Activated B cell treated with CpG ODN at 0.5 μM for 24 hours (primary cell): ENCODE data around the gene NOL4L. TPM values are rescaled to one million over a fixed set of nuclear protein-coding genes. Genes with fewer than 3 reads are reported as not detected.

ENCODE experiments used
- ATAC-seq: fragments of 200-7000 bp; cut with Tn5 transposase; one replicate; pipeline ENCODE4 v1.10.0; 2021; ENCODE audit warnings: low read depth, mild to moderate bottlenecking, moderate library complexity
- CTCF ChIA-PET: fragments of 350-600 bp; sonication (Branson Sonifier 250); formaldehyde crosslinking; loops from one replicate; lab custom pipeline; 2021; ENCODE audit warnings: antibody characterized with exemption; lab: Charles Lee
- POLR2A ChIA-PET: fragments of 350-600 bp; sonication (Branson Sonifier 250); formaldehyde crosslinking; loops from one replicate; lab custom pipeline; 2021; ENCODE audit warnings: antibody characterized with exemption; lab: Charles Lee
- DNase-seq: peaks from one replicate; pipeline ENCODE4 v3.0.0; 2022
- H3K27ac Mint-ChIP-seq: one replicate; pipeline ENCODE4 v1.8.0; 2020; ENCODE audit warnings: mixed read lengths
- H3K27me3 Mint-ChIP-seq: one replicate; pipeline ENCODE4 v1.8.0; 2021; ENCODE audit warnings: mixed read lengths
- H3K36me3 Mint-ChIP-seq: one replicate; pipeline ENCODE4 v1.8.0; 2021; ENCODE audit warnings: low read depth, mixed read lengths
- H3K4me1 Mint-ChIP-seq: one replicate; pipeline ENCODE4 v1.8.0; 2021; ENCODE audit warnings: mixed read lengths
- H3K4me3 Mint-ChIP-seq: one replicate; pipeline ENCODE4 v1.8.0; 2020; ENCODE audit warnings: mild to moderate bottlenecking, mixed read lengths
- H3K9me3 Mint-ChIP-seq: one replicate; pipeline ENCODE4 v1.8.0; 2020; ENCODE audit warnings: mixed read lengths
- intact Hi-C: fragments of 100-400 bp; cut with micrococcal nuclease; formaldehyde crosslinking; loops from one replicate; pipeline ENCODE4 v1.15.1; 2024
- total RNA-seq: library from RNA; stranded (reverse); gene quantifications from 2 replicates; pipeline ENCODE4 v1.2.3, GENCODE V29; 2022
- TF ChIP-seq, protein P1 (sequence below): fragments of 200-600 bp; IDR thresholded peaks from one replicate; pipeline ENCODE4 v1.8.0; 2022; ENCODE audit warnings: antibody characterized with exemption, mild to moderate bottlenecking

Gene NOL4L
- total RNA-seq, 1 donor from 2014 or later = 4.7 TPM

GRCh38 chr20:32476684-32477593 is 108.2 kb downstream of the NOL4L start:
- H3K27me3 Mint-ChIP-seq = no peaks in the 10 kb centered on the region
- intact Hi-C loops = no loop called here
- DNase-seq = no peak
- ChIA-PET POLR2A (no interaction called here), CTCF (no interaction called here)
- H3K4me1 Mint-ChIP-seq = peaks cover 24% of the 10 kb centered on the region
- H3K9me3 Mint-ChIP-seq = no peaks in the 10 kb centered on the region
- no peaks in the 10 kb centered on the region for H3K36me3 Mint-ChIP-seq
- no peak overlapping the region for H3K27ac Mint-ChIP-seq
- ATAC-seq = no peak
- no peak overlapping the region for H3K4me3 Mint-ChIP-seq
- TF ChIP-seq, protein P1, sequence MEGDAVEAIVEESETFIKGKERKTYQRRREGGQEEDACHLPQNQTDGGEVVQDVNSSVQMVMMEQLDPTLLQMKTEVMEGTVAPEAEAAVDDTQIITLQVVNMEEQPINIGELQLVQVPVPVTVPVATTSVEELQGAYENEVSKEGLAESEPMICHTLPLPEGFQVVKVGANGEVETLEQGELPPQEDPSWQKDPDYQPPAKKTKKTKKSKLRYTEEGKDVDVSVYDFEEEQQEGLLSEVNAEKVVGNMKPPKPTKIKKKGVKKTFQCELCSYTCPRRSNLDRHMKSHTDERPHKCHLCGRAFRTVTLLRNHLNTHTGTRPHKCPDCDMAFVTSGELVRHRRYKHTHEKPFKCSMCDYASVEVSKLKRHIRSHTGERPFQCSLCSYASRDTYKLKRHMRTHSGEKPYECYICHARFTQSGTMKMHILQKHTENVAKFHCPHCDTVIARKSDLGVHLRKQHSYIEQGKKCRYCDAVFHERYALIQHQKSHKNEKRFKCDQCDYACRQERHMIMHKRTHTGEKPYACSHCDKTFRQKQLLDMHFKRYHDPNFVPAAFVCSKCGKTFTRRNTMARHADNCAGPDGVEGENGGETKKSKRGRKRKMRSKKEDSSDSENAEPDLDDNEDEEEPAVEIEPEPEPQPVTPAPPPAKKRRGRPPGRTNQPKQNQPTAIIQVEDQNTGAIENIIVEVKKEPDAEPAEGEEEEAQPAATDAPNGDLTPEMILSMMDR = no peak

DNA sequence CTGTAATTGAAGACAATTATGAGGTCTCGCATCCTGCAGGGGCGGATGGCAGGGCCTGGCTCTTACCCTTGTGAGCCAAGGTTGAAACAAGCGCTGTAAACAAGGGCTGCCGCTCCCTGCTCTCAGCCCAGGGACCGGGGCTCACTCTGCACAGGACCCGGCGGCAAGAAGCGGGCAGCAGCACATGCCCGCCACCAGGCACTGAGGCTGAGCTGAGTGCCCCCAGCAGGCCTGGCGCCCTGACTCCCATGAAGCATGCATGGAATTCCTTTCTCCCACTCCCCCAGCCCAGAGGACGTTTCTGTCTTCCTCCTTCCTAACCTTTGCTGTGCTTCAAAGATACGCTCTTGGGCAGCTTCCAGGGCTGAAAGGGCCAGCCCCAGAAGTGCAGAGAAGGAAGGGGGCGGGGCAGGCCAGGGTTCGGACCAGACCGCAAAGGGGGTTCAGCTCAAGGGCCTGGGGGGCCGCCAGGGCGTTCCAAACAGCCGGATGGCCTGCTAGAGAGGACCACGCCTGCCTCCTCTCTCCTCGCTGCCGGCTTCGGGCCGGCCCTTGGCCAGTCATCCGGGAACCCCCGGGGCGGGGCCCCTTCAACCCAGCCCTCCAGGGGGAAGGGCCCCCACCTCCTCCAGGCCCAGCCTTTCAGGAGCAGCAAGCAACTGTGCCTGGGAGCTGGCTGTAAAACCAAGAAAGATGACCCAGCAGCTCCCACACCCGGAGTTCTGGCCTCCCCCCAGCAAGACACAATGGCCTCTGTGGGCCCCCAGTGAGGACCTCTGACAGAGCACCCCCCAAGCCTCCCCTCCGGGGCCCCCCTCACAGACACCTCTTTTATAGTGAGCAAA is 109.9 kb downstream of the NOL4L start:
- DNase-seq (no peak), ATAC-seq (peak; percentile 82)
- TF ChIP-seq, protein P1 = no peak
- CTCF ChIA-PET = no interaction called here
- intact Hi-C loops = no loop called here
- no peaks in the 10 kb centered on the region for H3K9me3 Mint-ChIP-seq
- H3K4me3 Mint-ChIP-seq = peak overlapping the region; percentile 41
- no peaks in the 10 kb centered on the region for H3K36me3 Mint-ChIP-seq
- POLR2A ChIA-PET = no interaction called here
- H3K4me1 Mint-ChIP-seq = peaks cover 26% of the 10 kb centered on the region
- no peaks in the 10 kb centered on the region for H3K27me3 Mint-ChIP-seq
- no peak overlapping the region for H3K27ac Mint-ChIP-seq

- Mint-ChIP-seq H3K36me3 (no peaks in the 10 kb centered on the region), H3K4me3 (no peak overlapping the region), H3K9me3 (no peaks in the 10 kb centered on the region), H3K4me1 (peaks cover 28% of the 10 kb centered on the region), H3K27me3 (no peaks in the 10 kb centered on the region), H3K27ac (no peak overlapping the region)
- intact Hi-C loops = no loop called here
- ATAC-seq (no peak), DNase-seq (no peak)
- TF ChIP-seq, protein P1 = no peak
- CTCF ChIA-PET = interaction anchor here (0.8 kb wide), 1 partner anchor 10 kb away, joined by 3 read pairs; no protein-coding TSS in a partner anchor
- POLR2A ChIA-PET = no interaction called here
Observed at GRCh38 chr20:32474717-32474966, 110.5 kb downstream of the NOL4L start.

- CTCF ChIA-PET = interaction anchor here (0.8 kb wide), 1 partner anchor 11 kb away, joined by 3 read pairs; no protein-coding TSS in a partner anchor
- ATAC-seq (no peak), DNase-seq (no peak)
- Mint-ChIP-seq H3K4me3 (no peak overlapping the region), H3K9me3 (no peaks in the 10 kb centered on the region), H3K27me3 (no peaks in the 10 kb centered on the region), H3K27ac (no peak overlapping the region), H3K36me3 (no peaks in the 10 kb centered on the region), H3K4me1 (peaks cover 28% of the 10 kb centered on the region)
- intact Hi-C loops = no loop called here
- TF ChIP-seq, protein P1 = no peak
- POLR2A ChIA-PET = no interaction called here
Observed at GRCh38 chr20:32474009-32474716, 111.0 kb downstream of the NOL4L start.
